K562 (cell line): ENCODE measurements around the gene HSBP1L1. TPM values are rescaled to one million over a fixed set of nuclear protein-coding genes. Genes with fewer than 3 reads are reported as not detected.

Experiments used
- ATAC-seq: fragments of 200-7000 bp; cut with Tn5 transposase; 3 replicates; pipeline ENCODE4 v1.9.1; 2020; ENCODE audit warnings: moderate library complexity
- BruUV-seq: library from RNA; stranded (reverse); fragments of 400-500 nt; replicated peaks from 2 replicates; lab custom pipeline; 2021; lab: Mats Ljungman, UMichigan
- CTCF ChIA-PET: fragments of 300-600 bp; formaldehyde crosslinking; extraction: SDS; loops from one replicate; lab custom pipeline; 2021; ENCODE audit warnings: low intra/inter-chr PET ratio; lab: Yijun Ruan, JAX
- POLR2A ChIA-PET: fragments of 300-600, 350-650 bp; sonication (Branson Sonifier 250); formaldehyde crosslinking; extraction: SDS; loops from one replicate; lab custom pipeline; 2021; ENCODE audit warnings: antibody characterized with exemption, inconsistent platforms; lab: Yijun Ruan, JAX
- DNase-seq, 4 experiments: peaks; one replicate each; pipeline versions ENCODE4 v3.0.0 to v3.0.0-alpha.2; 2011 to 2018; ENCODE audit warnings: low spot score in 3 of 4, mixed read lengths in 3 of 4; ENCODE audit errors: extremely low read depth in 1 of 4
- FAIRE-seq: peaks from 2 replicates; lab custom pipeline; 2011; peaks lifted over from hg19 to GRCh38; lab: Jason Lieb, UNC
- H2AFZ ChIP-seq: 2 replicates; pipeline ENCODE4 v1.6.0; 2011; ENCODE audit warnings: low read depth, low read length, control low read depth, inconsistent platforms
- H3K27ac ChIP-seq: fragments of 200-600 bp; 3 replicates; pipeline ENCODE4 v1.8.0; 2011; ENCODE audit warnings: low read depth, mild to moderate bottlenecking, control low read depth, inconsistent platforms, low read length, moderate library complexity, mixed read lengths; ENCODE audit errors: extremely low read depth
- H3K27me3 ChIP-seq, 2 experiments: fragments of 300-600 bp in 1 of 2; 2 replicates in 1 of 2; 3 replicates in 1 of 2; pipeline versions ENCODE4 v1.6.0 to v1.8.0; 2011; ENCODE audit warnings: inconsistent platforms in 2 of 2, low read length in 2 of 2, mild to moderate bottlenecking in 1 of 2, mixed read lengths in 1 of 2, moderate library complexity in 1 of 2; ENCODE audit not compliant: control insufficient read depth in 2 of 2, insufficient read depth in 2 of 2
- H3K36me3 ChIP-seq: fragments of 300-600 bp; 3 replicates; pipeline ENCODE4 v1.8.0; 2011; ENCODE audit warnings: mild to moderate bottlenecking, low read length, inconsistent platforms; ENCODE audit not compliant: control insufficient read depth, insufficient read depth
- H3K4me1 ChIP-seq, 2 experiments: fragments of 200-600 bp in 1 of 2; replicated peaks in 1 of 2; 2 replicates in 1 of 2; 3 replicates in 1 of 2; pipeline versions ENCODE4 v1.5.1 to v1.8.0; 2011; ENCODE audit warnings: inconsistent platforms in 2 of 2, low read length in 2 of 2, mild to moderate bottlenecking in 1 of 2, mixed read lengths in 1 of 2, moderate library complexity in 1 of 2; ENCODE audit not compliant: control insufficient read depth in 2 of 2, insufficient read depth in 2 of 2
- H3K4me2 ChIP-seq: 2 replicates; pipeline ENCODE4 v1.6.1; 2011; ENCODE audit warnings: low read length, control low read depth, inconsistent platforms, mixed read lengths; ENCODE audit not compliant: insufficient read depth
- H3K4me3 ChIP-seq: fragments of 200-600 bp; sonication (generic), shearing (Covaris generic); 2 replicates; pipeline ENCODE4 v1.5.1; 2016; ENCODE audit warnings: control low read depth, inconsistent platforms
- H3K79me2 ChIP-seq: fragments of 200-600 bp; 3 replicates; pipeline ENCODE4 v1.8.0; 2011; ENCODE audit warnings: low read length, inconsistent platforms; ENCODE audit not compliant: control insufficient read depth, insufficient read depth
- H3K9ac ChIP-seq, 2 experiments: 2 replicates each; pipeline versions ENCODE4 v1.6.0 to v1.6.1; 2011; ENCODE audit warnings: low read depth in 2 of 2, low read length in 2 of 2, control low read depth in 1 of 2, inconsistent platforms in 1 of 2, mild to moderate bottlenecking in 1 of 2, mixed read lengths in 1 of 2; ENCODE audit not compliant: insufficient read depth in 1 of 2
- H3K9me1 ChIP-seq: one replicate; pipeline ENCODE4 v1.6.0; 2011; ENCODE audit warnings: inconsistent platforms, mild to moderate bottlenecking, low read length, moderate library complexity; ENCODE audit not compliant: control insufficient read depth, insufficient read depth
- H3K9me3 ChIP-seq: replicated peaks from 2 replicates; pipeline ENCODE4 v1.5.1; 2011; ENCODE audit warnings: low read depth, low read length, inconsistent platforms; ENCODE audit not compliant: control insufficient read depth, insufficient read depth
- H4K20me1 ChIP-seq: replicated peaks from 2 replicates; pipeline ENCODE4 v1.6.1; 2011; ENCODE audit warnings: low read length, inconsistent platforms, mixed read lengths; ENCODE audit not compliant: control insufficient read depth, insufficient read depth
- ATF3 ChIP-seq, 2 experiments: fragments of 450-650 bp in 1 of 2; sonication (generic) in 1 of 2; formaldehyde crosslinking in 1 of 2; IDR thresholded peaks in 1 of 2; conservative IDR thresholded peaks in 1 of 2; 2 replicates each; pipeline versions ENCODE4 v1.6.1 to v1.8.1; 2016 to 2023; ENCODE audit warnings: mild to moderate bottlenecking in 2 of 2, moderate library complexity in 2 of 2, inconsistent platforms in 1 of 2, missing genetic modification reagents in 1 of 2
- ATF7 ChIP-seq: fragments of 450-650 bp; IDR thresholded peaks from 2 replicates; pipeline ENCODE4 v1.7.1; 2014; ENCODE audit warnings: mild to moderate bottlenecking, moderate library complexity
- ELK1 ChIP-seq: sonication (generic); formaldehyde crosslinking; IDR thresholded peaks from 2 replicates; pipeline ENCODE4 v1.8.1; 2022; ENCODE audit warnings: missing genetic modification reagents
- GTF2B ChIP-seq: IDR thresholded peaks from 2 replicates; pipeline ENCODE4 v1.6.1; 2011; ENCODE audit not compliant: insufficient read length; ENCODE audit errors: extremely low read depth
- HMGXB4 ChIP-seq: sonication (generic); formaldehyde crosslinking; IDR thresholded peaks from 2 replicates; pipeline ENCODE4 v1.8.1; 2023; ENCODE audit warnings: mild to moderate bottlenecking, missing genetic modification reagents
- IRF9 ChIP-seq: fragments of 450-650 bp; IDR thresholded peaks from 2 replicates; pipeline ENCODE4 v1.6.1; 2016; ENCODE audit warnings: missing biosample characterization, missing genetic modification characterization
- JUND ChIP-seq, 2 experiments: IDR thresholded peaks; 2 replicates in 1 of 2; 3 replicates in 1 of 2; pipeline ENCODE4 v1.6.1; 2011; ENCODE audit warnings: borderline replicate concordance in 2 of 2, low read depth in 2 of 2, low read length in 2 of 2, improper control_type of control experiment in 1 of 2, missing biosample characterization in 1 of 2, missing genetic modification characterization in 1 of 2, missing genetic modification reagents in 1 of 2
- MCM2 ChIP-seq: fragments of 450-650 bp; IDR thresholded peaks from 2 replicates; pipeline ENCODE4 v1.6.1; 2017; ENCODE audit warnings: low read depth, mild to moderate bottlenecking
- NFE2L1 ChIP-seq: fragments of 450-650 bp; IDR thresholded peaks from 2 replicates; pipeline ENCODE4 v1.6.1; 2016; ENCODE audit warnings: missing genetic modification characterization, low read depth, mild to moderate bottlenecking, missing compliant biosample characterization, moderate library complexity, borderline replicate concordance
- POLR2AphosphoS2 ChIP-seq: IDR thresholded peaks from 2 replicates; pipeline ENCODE4 v1.6.1; 2012; ENCODE audit warnings: low read length, improper control_type of control experiment
- YY1 ChIP-seq, 3 experiments: IDR thresholded peaks; 2 replicates each; pipeline ENCODE4 v1.6.1; 2011; ENCODE audit warnings: low read length in 2 of 3, mild to moderate bottlenecking in 2 of 3, moderate library complexity in 2 of 3, borderline replicate concordance in 1 of 3, control low read depth in 1 of 3, low read depth in 1 of 3; ENCODE audit not compliant: insufficient read depth in 3 of 3, insufficient replicate concordance in 2 of 3, control insufficient read depth in 1 of 3, insufficient read length in 1 of 3; ENCODE audit errors: extremely low read depth in 1 of 3
- WGBS: fragments of 100-300 bp; shearing (Covaris generic); methylation state at CpG from one replicate; pipeline ENCODE4 v1.1.6; 2016; ENCODE audit warnings: low coverage, mixed read lengths; ENCODE audit not compliant: insufficient coverage; ENCODE audit errors: missing lambda C conversion rate; 5-methylcytosine and 5-hydroxymethylcytosine counted together
- in situ Hi-C: fragments of 300-500 bp; cut with MboI; formaldehyde crosslinking; loops from 4 replicates; pipeline ENCODE4 v1.15.0; 2018; ENCODE audit warnings: inconsistent platforms, mixed read lengths
- intact Hi-C: fragments of 100-400 bp; cut with micrococcal nuclease; formaldehyde crosslinking; loops from 2 replicates; pipeline ENCODE4 v1.14.2; 2022
- polyA plus RNA-seq, 8 experiments: library from polyadenylated mRNA; depleted of rRNA in 4 of 8; stranded (reverse) in 5 of 8; unstranded in 3 of 8; fragments of >200 nt; fragmentation: Nextera tagmentation in 2 of 8; fragmentation: Illumina TruSeq in 1 of 8; extraction: Ambion mirVana in 2 of 8; extraction: Trizol in 1 of 8; gene quantifications; 2 replicates each; pipeline versions ENCODE4 v1.2.1 to v1.2.3, GENCODE V29; 2011 to 2014; ENCODE audit warnings: inconsistent platforms in 1 of 8, missing spikeins in 1 of 8
- total RNA-seq, 7 experiments: library from RNA; depleted of rRNA in 6 of 7; stranded (reverse); fragments of >200 nt in 6 of 7; fragmentation: Illumina TruSeq in 2 of 7; extraction: Trizol in 2 of 7; gene quantifications; 2 replicates each; pipeline versions ENCODE4 v1.2.1 to v1.2.3, GENCODE V29; 2011 to 2021; ENCODE audit warnings: low replicate concordance in 1 of 7

Gene HSBP1L1
- total and polyA plus RNA-seq, 9 of the 15 experiments (the other 6 are each of a cell fraction or from before 2014, with no cell fraction given), result 0.24 to 0.36 TPM; not detected in 7

- no peak for TF ChIP-seq HMGXB4 (CRISPR knock-in tag)
Measured at GRCh38 chr18:79975985-79976680, 11.7 kb downstream of the HSBP1L1 start (continued).

GRCh38 chr18:79979843-79980242 is 15.4 kb downstream of the HSBP1L1 start:
- Histone ChIP-seq H3K4me2 (peak overlapping the region; percentile 17; the same call in 1 of the 2 replicates), H3K9me3 (no peaks in the 10 kb centered on the region), H3K36me3 (peaks cover 71% of the 10 kb centered on the region), H3K4me1 (peaks cover 23 to 28% of the 10 kb centered on the region in 2 experiments; a peak in 4 of 5 replicates), H3K9ac (peak overlapping the region; percentile 4 to 65; a peak in 1 of 4 replicates), H2AFZ (no peak overlapping the region), H4K20me1 (peaks cover 36% of the 10 kb centered on the region), H3K27me3 (no peaks in the 10 kb centered on the region), H3K9me1 (peaks cover 7% of the 10 kb centered on the region), H3K79me2 (peaks cover 97% of the 10 kb centered on the region), H3K4me3 (no peak overlapping the region), H3K27ac (peak overlapping the region; percentile 34; the same call in 2 of the 3 replicates)
- FAIRE-seq, result no peak
- ATAC-seq, result peak; percentile 70
- in situ Hi-C loops (no loop called here), intact Hi-C loops (no loop called here)
- no peak for DNase-seq
- ChIA-PET POLR2A (no interaction called here), CTCF (no interaction called here)
- BruUV-seq, result no TSS peak
- 67% methylated on average over 2 of the region's 5 CpGs for WGBS
- no peak for TF ChIP-seq ELK1
- TF ChIP-seq YY1 (IDR thresholded peaks at IDR 0.05; ENCODE audit: borderline replicate concordance in 1 of 3, control insufficient read depth in 1 of 3, extremely low read depth in 1 of 3, insufficient read depth in 3 of 3, insufficient read length in 1 of 3, insufficient replicate concordance in 2 of 3, low read depth in 1 of 3, low read length in 2 of 3), result peak in 1 of 3 experiments; percentile 21
- TF ChIP-seq POLR2AphosphoS2, result no peak
- TF ChIP-seq ATF3 (IDR thresholded peaks at IDR 0.05), result peak; percentile 61
- TF ChIP-seq ATF3 (CRISPR knock-in tag; conservative IDR thresholded peaks at IDR 0.05), result no peak
- no peak for TF ChIP-seq GTF2B
- no peak for TF ChIP-seq NFE2L1
- peak; percentile 65 for TF ChIP-seq JUND (IDR thresholded peaks at IDR 0.05; ENCODE audit: borderline replicate concordance, low read depth, low read length)
- TF ChIP-seq JUND (tag; IDR thresholded peaks at IDR 0.05; ENCODE audit: borderline replicate concordance, low read depth, low read length), result no peak
- TF ChIP-seq ATF7, result 0 out of 2 replicates have a peak, but pooled peaks have one; percentile 29
- TF ChIP-seq MCM2, result no peak
- no peak for TF ChIP-seq IRF9 (tag)
